HEK293T (cell line): ENCODE data around the gene IGFBPL1.

Source experiments
- ARNT ChIP-seq: fragments of 450-650 bp; IDR thresholded peaks from 2 replicates; pipeline ENCODE4 v1.6.1; 2017; ENCODE audit warnings: mild to moderate bottlenecking
- BHLHE40 ChIP-seq: fragments of 450-650 bp; IDR thresholded peaks from 2 replicates; pipeline ENCODE4 v1.6.1; 2016; ENCODE audit warnings: mild to moderate bottlenecking, moderate library complexity, borderline replicate concordance
- FOXA1 ChIP-seq: fragments of 450-650 bp; IDR thresholded peaks from 2 replicates; pipeline ENCODE4 v1.6.1; 2016; ENCODE audit warnings: mild to moderate bottlenecking
- FOXK2 ChIP-seq: fragments of 450-650 bp; IDR thresholded peaks from 2 replicates; pipeline ENCODE4 v1.6.1; 2016; ENCODE audit warnings: mild to moderate bottlenecking
- FOXM1 ChIP-seq: fragments of 450-650 bp; IDR thresholded peaks from 2 replicates; pipeline ENCODE4 v1.6.1; 2017; ENCODE audit warnings: mild to moderate bottlenecking, borderline replicate concordance
- HDGF ChIP-seq: fragments of 450-650 bp; IDR thresholded peaks from 2 replicates; pipeline ENCODE4 v1.6.1; 2017; ENCODE audit warnings: antibody characterized with exemption, borderline replicate concordance
- SP1 ChIP-seq: fragments of 450-650 bp; IDR thresholded peaks from 2 replicates; pipeline ENCODE4 v1.6.1; 2017
- TARDBP ChIP-seq: fragments of 450-650 bp; IDR thresholded peaks from 2 replicates; pipeline ENCODE4 v1.6.1; 2016
- ZNF384 ChIP-seq: fragments of 450-650 bp; IDR thresholded peaks from 2 replicates; pipeline ENCODE4 v1.6.1; 2016

GRCh38 chr9:38388283-38389223 is 35.7 kb downstream of the IGFBPL1 start:
- TF ChIP-seq TARDBP (no peak), BHLHE40 (no peak), SP1 (no peak), FOXA1 (no peak), ZNF384 (no peak), FOXK2 (no peak), ARNT (no peak), FOXM1 (no peak), HDGF (no peak)
